LHCN-M2 (cell line): ENCODE results near the gene RPL38. TPM values are rescaled to one million over a fixed set of nuclear protein-coding genes. Genes with fewer than 3 reads are reported as not detected.

ENCODE experiments used
- DNase-seq: peaks from one replicate; pipeline ENCODE4 v3.0.0-alpha.2; 2012; ENCODE audit warnings: low read depth
- total RNA-seq: library from RNA; depleted of rRNA; stranded (reverse); fragments of >200 nt; gene quantifications from 2 replicates; pipeline ENCODE4 v1.2.3, GENCODE V29; 2014

RPL38 gene
- total RNA-seq, 1 experiment from 2014 or later, result 227 TPM

- no peak for DNase-seq
These were observed 21.7 kb downstream of the RPL38 start for GRCh38 chr17:74224959-74225725.

GRCh38 chr17:74226252-74226651 lies 22.8 kb downstream of the RPL38 start:
- DNase-seq, result no peak

- no peak for DNase-seq
These were observed 24.0 kb downstream of the RPL38 start for GRCh38 chr17:74227271-74228080.

- no peak for DNase-seq
These were observed 25.0 kb downstream of the RPL38 start for GRCh38 chr17:74228306-74228978.

- DNase-seq, result no peak
These were observed 27.4 kb downstream of the RPL38 start for GRCh38 chr17:74230896-74231295.

- no peak for DNase-seq
These were observed 28.7 kb downstream of the RPL38 start for GRCh38 chr17:74231928-74232907.

GRCh38 chr17:74233937-74234336 lies 30.5 kb downstream of the RPL38 start:
- no peak for DNase-seq

GRCh38 chr17:74234486-74234885 lies 31.0 kb downstream of the RPL38 start:
- DNase-seq, result no peak

- no peak for DNase-seq
These were observed 31.6 kb downstream of the RPL38 start for GRCh38 chr17:74235040-74235581.

- no peak for DNase-seq
These were observed 32.5 kb downstream of the RPL38 start for GRCh38 chr17:74235911-74236371.

- DNase-seq, result no peak
These were observed 33.8 kb downstream of the RPL38 start for GRCh38 chr17:74237321-74237720.

- no peak for DNase-seq
These were observed 35.7 kb downstream of the RPL38 start for GRCh38 chr17:74239172-74239571.

GRCh38 chr17:74240618-74241205 lies 37.2 kb downstream of the RPL38 start:
- no peak for DNase-seq

- DNase-seq, result no peak
These were observed 38.0 kb downstream of the RPL38 start for GRCh38 chr17:74241431-74241830.

- no peak for DNase-seq
These were observed 38.4 kb downstream of the RPL38 start for GRCh38 chr17:74241847-74242246.

- no peak for DNase-seq
These were observed 39.7 kb downstream of the RPL38 start for GRCh38 chr17:74243013-74243755.

- no peak for DNase-seq
These were observed 40.6 kb downstream of the RPL38 start for GRCh38 chr17:74244128-74244527.

GRCh38 chr17:74244548-74244947 lies 41.1 kb downstream of the RPL38 start:
- DNase-seq, result no peak

GRCh38 chr17:74245145-74245831 lies 41.8 kb downstream of the RPL38 start:
- no peak for DNase-seq
